ENCODE results near the gene C20orf202.

DNA sequence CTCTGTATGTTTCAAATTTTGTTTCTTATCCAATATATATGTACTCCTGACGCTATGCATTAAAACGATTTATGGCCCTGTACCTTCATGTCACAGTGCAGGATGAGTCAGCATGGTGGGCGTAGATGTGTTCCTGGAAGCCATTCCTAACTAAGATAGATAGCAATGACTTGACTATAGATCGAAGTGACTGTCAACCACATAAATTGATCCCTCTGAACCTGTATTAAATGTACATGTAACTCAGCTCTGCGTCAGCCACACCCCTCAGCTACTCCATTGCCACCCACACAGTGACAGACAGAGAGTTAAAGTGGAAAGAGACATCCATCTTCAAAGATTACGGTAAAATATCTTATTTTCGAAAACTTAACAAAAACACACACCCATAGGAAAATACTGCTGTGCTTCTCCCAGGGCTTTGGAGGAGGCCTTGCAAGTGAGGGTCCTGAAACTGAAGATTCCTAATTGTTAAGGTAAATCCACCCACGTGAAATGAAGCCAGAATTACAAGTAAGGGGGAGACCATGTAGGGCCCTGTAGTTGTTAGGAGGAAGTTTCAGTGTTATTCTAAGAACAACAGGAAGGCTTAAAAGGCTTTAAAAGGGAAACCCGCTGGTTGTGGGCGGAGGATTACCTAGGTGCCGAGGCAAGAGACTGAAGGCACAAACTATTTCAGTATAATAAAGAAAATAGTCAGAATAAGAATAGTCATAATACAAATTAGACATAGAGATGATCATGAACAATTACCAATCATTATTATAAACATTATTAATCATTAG is 12.3 kb downstream of the C20orf202 start:
- TF ChIP-seq GATA3 (IDR thresholded peaks at IDR 0.05; ENCODE audit: low read depth, low read length) (no peak), GATA2 (IDR thresholded peaks at IDR 0.05; ENCODE audit: low read depth, low read length) (no peak)
